NCI-H748 treated with DMSO at 0.1 percent for 48 hours (cell line): ENCODE data around the gene DGKH.
A peak's percentile ranks its signal among the peaks of the same experiment; 100 is the strongest.

Experiments
- DNase-seq: peaks from one replicate; lab custom pipeline; 2025; lab: John Stamatoyannopoulos, UW

DGKH gene

GRCh38 chr13:42275506-42275905, 227.1 kb downstream of the DGKH start:
- no peak for DNase-seq

- no peak for DNase-seq
Measured at GRCh38 chr13:42276683-42277082, 228.2 kb downstream of the DGKH start.

GRCh38 chr13:42277618-42278276, 229.3 kb downstream of the DGKH start:
- no peak for DNase-seq

- DNase-seq: no peak
Measured at GRCh38 chr13:42279080-42279479, 230.6 kb downstream of the DGKH start.

- DNase-seq: no peak
Measured at GRCh38 chr13:42279986-42280385, 231.5 kb downstream of the DGKH start.

GRCh38 chr13:42280537-42280936, 232.1 kb downstream of the DGKH start:
- DNase-seq: no peak

GRCh38 chr13:42283574-42283973, 235.1 kb downstream of the DGKH start:
- DNase-seq: peak; percentile 69

- DNase-seq: no peak
Measured at GRCh38 chr13:42284068-42284467, 235.6 kb downstream of the DGKH start.
